ENCODE measurements around the gene NSMF.
"Not testable (repeated sequence)": the region's sequence is repeated elsewhere in the genome, so short reads cannot be mapped to it uniquely, and the experiment has no call there.

The NSMF gene

DNA sequence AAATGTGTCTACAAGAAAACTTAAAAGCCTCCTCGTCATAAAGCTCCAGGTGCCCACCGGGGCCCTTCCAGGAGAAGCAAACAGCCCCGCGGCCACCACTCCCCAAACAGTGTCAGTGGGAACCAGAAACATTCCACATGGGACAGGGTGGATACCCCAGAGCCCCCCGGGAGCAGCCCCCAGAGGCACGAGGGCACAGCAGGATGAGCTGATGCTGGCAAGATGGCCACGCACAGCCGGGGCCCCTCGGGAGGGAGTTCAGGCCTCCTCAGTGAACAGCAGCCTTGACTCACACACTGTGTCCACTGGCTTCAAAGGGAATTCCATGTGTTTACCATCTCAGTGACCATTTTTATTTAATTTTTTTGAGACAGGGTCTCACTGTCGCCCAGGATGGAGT, 46.7 kb downstream of the NSMF start:
- peaks cover 20% of the 10 kb centered on the region for H3K4me1 Mint-ChIP-seq
- H3K36me3 Mint-ChIP-seq (ENCODE audit: low read depth), result peaks cover 8% of the 10 kb centered on the region
- no peak overlapping the region for H3K4me3 Mint-ChIP-seq
- H3K9me3 Mint-ChIP-seq, result no peaks in the 10 kb centered on the region
- H3K27ac Mint-ChIP-seq, result no peak overlapping the region
- no peak for DNase-seq
- no peaks in the 10 kb centered on the region for H3K27me3 Mint-ChIP-seq (ENCODE audit: low read depth, poor library complexity)
- no peak for TF ChIP-seq CTCF (IDR thresholded peaks at IDR 0.05)

DNA sequence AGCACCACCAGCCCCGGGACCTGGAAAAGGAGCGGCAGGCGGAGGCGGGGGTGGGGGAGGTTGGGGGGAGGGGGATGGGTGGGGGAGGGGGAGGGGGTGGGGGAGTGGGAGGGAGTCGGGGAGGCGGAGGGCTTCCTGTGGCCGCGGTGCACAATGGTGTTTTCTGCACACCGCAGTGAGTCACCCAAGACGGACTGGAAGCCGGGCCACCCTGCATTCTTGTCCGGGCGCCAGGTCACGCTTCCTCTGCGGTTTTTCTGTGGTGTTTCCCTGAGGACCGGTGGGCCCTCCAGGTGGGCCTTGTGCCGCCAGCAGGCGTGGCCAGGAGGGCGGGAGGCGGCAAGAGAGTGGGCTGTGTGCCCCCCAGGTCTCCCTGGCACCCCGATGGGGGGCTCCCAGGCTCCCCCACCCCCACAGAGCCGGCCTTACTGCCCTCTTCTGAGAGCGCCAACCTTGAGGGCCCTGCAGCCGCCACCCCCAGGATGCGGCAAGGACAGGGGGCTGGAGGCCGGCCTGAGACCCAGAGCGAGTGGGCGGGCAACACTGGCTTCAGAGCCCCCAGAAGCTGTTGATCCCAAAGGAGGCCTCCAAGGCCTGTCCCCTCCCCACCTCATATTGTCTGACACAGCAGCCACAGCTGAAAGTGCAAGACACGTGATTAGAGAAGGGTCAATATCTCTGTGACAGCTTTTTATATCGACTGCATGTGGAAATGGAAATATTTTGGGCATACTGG, 47.3 kb downstream of the NSMF start:
- Mint-ChIP-seq H3K4me1 (peaks cover 20% of the 10 kb centered on the region), H3K27me3 (ENCODE audit: low read depth, poor library complexity) (no peaks in the 10 kb centered on the region), H3K4me3 (no peak overlapping the region), H3K27ac (no peak overlapping the region), H3K36me3 (ENCODE audit: low read depth) (peaks cover 8% of the 10 kb centered on the region), H3K9me3 (no peaks in the 10 kb centered on the region)
- no peak for TF ChIP-seq CTCF (IDR thresholded peaks at IDR 0.05)
- DNase-seq, result no peak

- DNase-seq, result no peak
- no peak overlapping the region for H3K27ac Mint-ChIP-seq
- H3K36me3 Mint-ChIP-seq (ENCODE audit: low read depth), result peaks cover 8% of the 10 kb centered on the region
- no peak overlapping the region for H3K4me3 Mint-ChIP-seq
- no peaks in the 10 kb centered on the region for H3K9me3 Mint-ChIP-seq
- no peak for TF ChIP-seq CTCF (IDR thresholded peaks at IDR 0.05)
- peaks cover under 1% of the 10 kb centered on the region for H3K27me3 Mint-ChIP-seq (ENCODE audit: low read depth, poor library complexity)
- peaks cover 20% of the 10 kb centered on the region for H3K4me1 Mint-ChIP-seq
These were observed 47.9 kb downstream of the NSMF start for GRCh38 chr9:137411260-137411644.

- Mint-ChIP-seq H3K4me1 (peaks cover 20% of the 10 kb centered on the region), H3K36me3 (ENCODE audit: low read depth) (peaks cover 8% of the 10 kb centered on the region), H3K27ac (no peak overlapping the region), H3K27me3 (ENCODE audit: low read depth, poor library complexity) (peaks cover 5% of the 10 kb centered on the region), H3K9me3 (no peaks in the 10 kb centered on the region), H3K4me3 (no peak overlapping the region)
- no peak for DNase-seq
- TF ChIP-seq CTCF (IDR thresholded peaks at IDR 0.05), result no peak
These were observed 48.3 kb downstream of the NSMF start for GRCh38 chr9:137410891-137411249.

- peaks cover 24% of the 10 kb centered on the region for H3K4me1 Mint-ChIP-seq
- not testable (repeated sequence) for H3K36me3 Mint-ChIP-seq (ENCODE audit: low read depth); DNase-seq; H3K9me3 Mint-ChIP-seq; H3K27ac Mint-ChIP-seq; H3K27me3 Mint-ChIP-seq (ENCODE audit: low read depth, poor library complexity); H3K4me3 Mint-ChIP-seq
These were observed 48.8 kb downstream of the NSMF start for GRCh38 chr9:137410236-137410890.

GRCh38 chr9:137409515-137409914, 49.6 kb downstream of the NSMF start:
- peaks cover 8% of the 10 kb centered on the region for H3K27me3 Mint-ChIP-seq (ENCODE audit: low read depth, poor library complexity)
- no peak for TF ChIP-seq CTCF (IDR thresholded peaks at IDR 0.05)
- no peak overlapping the region for H3K4me3 Mint-ChIP-seq
- no peak for DNase-seq
- peak overlapping the region; percentile 80 for H3K27ac Mint-ChIP-seq
- H3K9me3 Mint-ChIP-seq, result no peaks in the 10 kb centered on the region
- H3K36me3 Mint-ChIP-seq (ENCODE audit: low read depth), result peaks cover 5% of the 10 kb centered on the region
- peaks cover 24% of the 10 kb centered on the region for H3K4me1 Mint-ChIP-seq
